Activated CD8-positive, alpha-beta T cell treated with anti-CD3 and anti-CD28 coated beads for 36 hours (primary cell): ENCODE results near the gene THRB. TPM values are rescaled to one million over a fixed set of nuclear protein-coding genes. Genes with fewer than 3 reads are reported as not detected.

Source experiments
- ATAC-seq: fragments of 200-7000 bp; cut with Tn5 transposase; one replicate; pipeline ENCODE4 v1.10.0; 2021; ENCODE audit warnings: mild to moderate bottlenecking, moderate library complexity
- CTCF ChIA-PET: fragments of 350-600 bp; sonication (Branson Sonifier 250); formaldehyde crosslinking; loops from one replicate; lab custom pipeline; 2021; ENCODE audit warnings: antibody characterized with exemption; lab: Charles Lee
- POLR2A ChIA-PET: fragments of 350-600 bp; sonication (Branson Sonifier 250); formaldehyde crosslinking; loops from one replicate; lab custom pipeline; 2021; ENCODE audit warnings: antibody characterized with exemption; lab: Charles Lee
- DNase-seq: peaks from one replicate; pipeline ENCODE4 v3.0.0-alpha.2; 2020
- H3K27ac Mint-ChIP-seq: one replicate; pipeline ENCODE4 v1.8.0; 2021; ENCODE audit warnings: mild to moderate bottlenecking, mixed read lengths
- H3K27me3 Mint-ChIP-seq: one replicate; pipeline ENCODE4 v1.8.0; 2021; ENCODE audit warnings: mixed read lengths
- H3K36me3 Mint-ChIP-seq: one replicate; pipeline ENCODE4 v1.8.0; 2021; ENCODE audit warnings: low read depth, mixed read lengths
- H3K4me1 Mint-ChIP-seq: one replicate; pipeline ENCODE4 v1.8.0; 2021; ENCODE audit warnings: low read depth, mixed read lengths
- H3K4me3 Mint-ChIP-seq: one replicate; pipeline ENCODE4 v1.8.0; 2021; ENCODE audit warnings: mild to moderate bottlenecking, moderate library complexity, mixed read lengths
- H3K9me3 Mint-ChIP-seq: one replicate; pipeline ENCODE4 v1.8.0; 2021; ENCODE audit warnings: mixed read lengths
- CTCF ChIP-seq: fragments of 200-600 bp; IDR thresholded peaks from one replicate; pipeline ENCODE4 v1.8.0; 2022; ENCODE audit warnings: antibody characterized with exemption, mild to moderate bottlenecking
- intact Hi-C: fragments of 100-400 bp; cut with micrococcal nuclease; formaldehyde crosslinking; loops from one replicate; pipeline ENCODE4 v1.10.0; 2022
- total RNA-seq, 2 experiments: library from RNA; stranded (reverse); gene quantifications; one replicate each; pipeline ENCODE4 v1.2.3, GENCODE V29; 2021

THRB gene
- total RNA-seq, 2 experiments from 2014 or later: not detected

GRCh38 chr3:24302396-24302795 lies 192.3 kb downstream of the THRB start:
- Mint-ChIP-seq H3K36me3 (no peaks in the 10 kb centered on the region), H3K27me3 (no peaks in the 10 kb centered on the region), H3K9me3 (no peaks in the 10 kb centered on the region), H3K4me1 (no peaks in the 10 kb centered on the region), H3K4me3 (no peak overlapping the region), H3K27ac (no peak overlapping the region)
- ChIA-PET CTCF (no interaction called here), POLR2A (no interaction called here)
- no peak for DNase-seq
- TF ChIP-seq CTCF: no peak
- no peak for ATAC-seq
- intact Hi-C loops: no loop called here

GRCh38 chr3:24300949-24301348 lies 193.7 kb downstream of the THRB start:
- ChIA-PET CTCF (no interaction called here), POLR2A (no interaction called here)
- Mint-ChIP-seq H3K27me3 (no peaks in the 10 kb centered on the region), H3K27ac (no peak overlapping the region), H3K36me3 (no peaks in the 10 kb centered on the region), H3K9me3 (no peaks in the 10 kb centered on the region), H3K4me3 (no peak overlapping the region), H3K4me1 (no peaks in the 10 kb centered on the region)
- TF ChIP-seq CTCF: no peak
- intact Hi-C loops: no loop called here
- DNase-seq (no peak), ATAC-seq (no peak)

- intact Hi-C loops: no loop called here
- no peak for TF ChIP-seq CTCF
- H3K4me3 Mint-ChIP-seq: no peak overlapping the region
- H3K36me3 Mint-ChIP-seq: no peaks in the 10 kb centered on the region
- ChIA-PET CTCF (no interaction called here), POLR2A (no interaction called here)
- no peak for DNase-seq
- H3K4me1 Mint-ChIP-seq: no peaks in the 10 kb centered on the region
- H3K27me3 Mint-ChIP-seq: no peaks in the 10 kb centered on the region
- ATAC-seq: no peak
- H3K27ac Mint-ChIP-seq: no peak overlapping the region
- no peaks in the 10 kb centered on the region for H3K9me3 Mint-ChIP-seq
Measured at GRCh38 chr3:24299806-24300626, 194.6 kb downstream of the THRB start.

GRCh38 chr3:24299246-24299805 lies 195.3 kb downstream of the THRB start:
- TF ChIP-seq CTCF: no peak
- Mint-ChIP-seq H3K4me1 (no peaks in the 10 kb centered on the region), H3K9me3 (no peaks in the 10 kb centered on the region), H3K36me3 (no peaks in the 10 kb centered on the region), H3K27me3 (no peaks in the 10 kb centered on the region), H3K4me3 (no peak overlapping the region), H3K27ac (no peak overlapping the region)
- ChIA-PET CTCF (no interaction called here), POLR2A (no interaction called here)
- DNase-seq (no peak), ATAC-seq (no peak)
- intact Hi-C loops: no loop called here

GRCh38 chr3:24296441-24297205 lies 198.0 kb downstream of the THRB start:
- H3K4me3 Mint-ChIP-seq: no peak overlapping the region
- POLR2A ChIA-PET: no interaction called here
- H3K9me3 Mint-ChIP-seq: peaks cover 2% of the 10 kb centered on the region
- DNase-seq (no peak), ATAC-seq (no peak)
- CTCF ChIA-PET: no interaction called here
- H3K4me1 Mint-ChIP-seq: no peaks in the 10 kb centered on the region
- TF ChIP-seq CTCF: no peak
- no peaks in the 10 kb centered on the region for H3K27me3 Mint-ChIP-seq
- no peaks in the 10 kb centered on the region for H3K36me3 Mint-ChIP-seq
- intact Hi-C loops: no loop called here
- no peak overlapping the region for H3K27ac Mint-ChIP-seq
